ENCODE data around the gene NTRK1.

The NTRK1 gene

DNA sequence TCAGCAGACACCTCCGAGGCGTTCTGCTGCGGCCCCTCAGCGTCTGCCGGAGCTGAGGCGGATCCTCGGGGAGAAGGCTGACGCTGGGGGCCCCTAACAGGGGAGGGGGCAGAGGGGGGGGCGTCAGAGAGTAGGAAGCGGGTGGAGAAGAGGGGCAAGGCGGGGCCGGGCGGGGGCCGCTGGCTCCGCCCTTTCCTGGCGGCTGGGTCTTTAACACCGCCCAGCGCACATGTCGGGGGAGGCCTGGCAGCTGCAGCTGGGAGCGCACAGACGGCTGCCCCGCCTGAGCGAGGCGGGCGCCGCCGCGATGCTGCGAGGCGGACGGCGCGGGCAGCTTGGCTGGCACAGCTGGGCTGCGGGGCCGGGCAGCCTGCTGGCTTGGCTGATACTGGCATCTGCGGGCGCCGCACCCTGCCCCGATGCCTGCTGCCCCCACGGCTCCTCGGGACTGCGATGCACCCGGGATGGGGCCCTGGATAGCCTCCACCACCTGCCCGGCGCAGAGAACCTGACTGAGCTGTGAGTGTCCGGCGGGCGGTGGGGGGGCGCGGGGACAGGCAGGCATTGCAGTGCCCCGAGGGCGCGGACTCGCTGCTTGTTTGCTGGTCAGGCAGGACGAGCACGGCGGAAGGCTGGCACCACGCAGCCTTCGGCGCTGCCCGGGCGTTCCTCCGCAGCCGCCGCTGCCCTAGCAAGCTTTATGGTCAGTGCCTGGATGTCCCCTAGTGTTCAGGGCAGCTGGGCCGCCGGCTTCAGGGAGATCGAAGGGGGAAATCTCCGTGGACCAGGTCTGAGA is at the start of gene NTRK1:
Gene NTRK1, plus strand, starts transcription at position 238 of the 796 bp plus-strand sequence. Its CDS starts 70 bp downstream, at position 308.
- DNase-seq = peak; percentile 20

DNA sequence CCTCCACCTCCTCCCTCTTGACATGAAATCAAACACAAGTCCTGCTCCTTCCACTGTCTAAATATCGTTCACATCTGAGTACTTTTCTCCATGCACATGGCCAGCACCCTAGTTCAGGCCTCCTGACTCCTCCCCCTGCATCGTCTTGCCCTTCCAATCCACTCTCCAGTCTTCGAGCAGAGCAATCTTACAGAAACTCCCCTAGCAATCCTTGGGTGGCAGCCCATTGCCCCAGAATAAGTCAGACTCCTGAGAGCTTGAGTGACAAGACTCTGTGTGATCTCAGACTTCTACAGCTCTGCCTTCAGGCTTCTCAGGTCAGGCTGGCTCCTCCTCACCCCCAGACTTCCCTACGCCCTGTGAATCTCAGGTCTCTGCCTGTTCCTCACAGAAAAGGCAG is 49.5 kb upstream of the NTRK1 start:
- no peak for DNase-seq

DNA sequence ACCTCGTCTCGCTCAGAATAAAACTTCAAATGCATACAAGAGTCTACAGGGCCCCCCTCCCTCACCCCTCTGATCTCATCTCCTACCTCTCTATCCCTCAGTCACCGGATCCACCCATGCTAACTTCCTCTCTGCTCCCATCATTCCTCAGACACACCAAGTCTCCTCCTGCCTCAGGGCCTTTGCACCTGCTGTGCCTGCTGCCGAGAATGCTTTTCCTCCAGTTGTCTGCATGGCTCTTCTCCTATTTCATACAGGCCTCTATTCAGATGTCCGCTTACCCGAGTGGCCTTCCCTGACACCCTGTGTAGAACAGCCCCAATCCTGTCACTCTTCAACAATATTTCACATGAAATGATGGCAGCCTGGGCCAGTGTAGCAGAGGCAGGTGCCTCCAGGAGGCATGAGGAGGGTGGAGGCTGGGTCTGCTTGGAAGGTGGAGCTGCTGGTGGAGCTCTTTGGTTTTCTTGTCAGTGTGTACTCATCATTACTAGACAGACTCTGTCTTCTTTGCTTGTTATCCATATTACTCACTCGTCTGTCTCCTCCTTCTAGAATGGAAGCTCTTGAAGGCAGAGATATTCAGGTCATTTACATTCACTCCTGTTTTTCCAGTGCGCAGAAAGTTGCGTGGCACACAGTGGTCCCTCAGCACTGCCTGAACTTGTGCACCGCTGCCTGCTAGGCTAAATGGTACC is 48.2 kb upstream of the NTRK1 start:
- no peak for DNase-seq

DNA sequence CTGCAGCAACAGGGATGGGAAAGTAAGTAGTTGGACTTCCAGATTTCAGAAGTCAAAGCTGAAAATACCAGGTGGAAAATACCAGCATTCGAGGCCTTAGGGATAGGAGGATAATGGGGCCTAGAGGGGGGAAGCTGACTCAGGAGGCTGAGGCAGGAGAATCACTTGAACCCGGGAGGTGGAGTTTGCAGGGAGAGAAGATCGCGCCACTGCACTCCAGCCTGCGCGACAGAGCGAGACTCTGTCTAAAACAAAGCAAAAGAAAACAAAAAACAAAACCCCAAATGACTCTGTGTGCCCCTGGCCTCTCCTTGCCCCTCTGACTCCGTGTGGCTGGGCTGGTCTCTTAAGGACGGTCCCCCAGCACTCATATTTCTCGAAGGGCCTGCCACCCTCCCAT is 47.4 kb upstream of the NTRK1 start:
- DNase-seq = no peak

DNA sequence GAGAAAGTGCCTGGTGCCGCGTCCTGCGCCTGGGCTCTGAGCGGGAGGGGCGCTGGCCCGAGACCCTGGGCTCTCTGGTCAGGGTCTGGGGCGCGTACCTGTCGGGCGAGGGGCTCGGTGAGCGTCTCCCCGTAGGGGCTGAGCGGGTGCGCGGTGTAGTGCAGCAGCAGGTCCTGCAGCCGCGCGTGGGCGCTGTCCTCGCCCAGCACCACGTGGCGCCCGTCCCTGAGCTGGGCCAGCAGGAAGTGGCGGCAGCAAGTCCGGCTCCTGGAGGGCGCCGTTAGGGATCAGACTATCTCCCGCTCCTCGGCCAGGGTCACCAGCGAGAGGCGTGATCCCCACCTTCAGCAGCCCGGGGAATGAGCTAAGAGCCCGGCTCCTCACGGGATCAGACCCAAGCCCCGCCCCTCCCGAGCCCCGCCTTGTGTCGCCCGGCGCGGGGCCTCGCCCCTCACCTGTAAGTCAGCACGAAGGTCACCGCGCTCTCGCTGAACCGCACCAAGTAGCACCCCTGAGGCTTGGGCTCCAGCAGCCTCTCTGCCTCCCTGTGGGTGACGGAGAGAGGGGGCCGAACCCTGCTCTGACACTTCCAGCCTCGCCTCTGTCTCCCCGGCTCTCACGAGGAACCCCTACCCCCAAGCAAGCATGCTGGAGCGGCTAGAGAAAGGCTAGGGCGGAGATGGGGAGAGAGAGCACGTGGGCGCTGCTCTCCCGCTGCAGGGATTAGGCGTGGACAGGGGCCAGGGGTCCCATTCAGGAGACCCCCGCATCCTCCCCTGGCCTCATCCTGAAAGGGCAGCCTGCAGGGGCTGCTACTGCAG is 46.7 kb upstream of the NTRK1 start:
- peak; percentile 61 for DNase-seq

DNA sequence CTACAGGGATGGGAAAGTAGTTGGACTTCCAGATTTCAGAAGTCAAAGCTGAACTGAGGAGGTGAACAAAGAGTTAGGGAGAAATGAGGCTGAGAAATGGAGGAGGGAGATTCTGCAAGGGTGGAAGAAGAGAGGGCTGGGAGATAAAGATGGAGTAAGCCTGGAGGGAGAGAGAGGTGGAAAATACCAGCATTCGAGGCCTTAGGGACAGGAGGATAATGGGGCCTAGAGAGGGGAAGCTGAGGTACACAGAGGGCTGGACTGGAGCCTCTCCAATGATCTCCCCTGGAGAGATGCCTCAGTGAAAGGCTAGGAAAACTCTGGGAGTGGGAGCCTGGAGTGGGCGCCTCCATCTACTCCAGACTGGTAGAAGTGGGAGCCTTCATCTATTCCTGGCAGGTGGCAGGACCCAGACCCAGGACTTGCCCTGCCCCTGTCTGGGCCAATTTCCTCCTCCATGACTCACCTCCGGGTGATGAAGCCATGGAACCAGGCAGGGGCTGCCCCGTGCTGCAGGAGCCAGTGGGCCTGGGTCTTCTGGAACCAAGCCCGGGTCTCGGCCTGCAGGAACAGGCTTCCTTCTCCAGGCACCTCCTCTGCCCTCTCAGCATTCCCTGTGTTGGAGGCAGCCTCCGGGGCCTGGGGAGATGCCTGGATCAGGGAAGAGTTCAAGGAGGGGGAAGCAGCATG is 45.9 kb upstream of the NTRK1 start:
- DNase-seq = no peak

DNA sequence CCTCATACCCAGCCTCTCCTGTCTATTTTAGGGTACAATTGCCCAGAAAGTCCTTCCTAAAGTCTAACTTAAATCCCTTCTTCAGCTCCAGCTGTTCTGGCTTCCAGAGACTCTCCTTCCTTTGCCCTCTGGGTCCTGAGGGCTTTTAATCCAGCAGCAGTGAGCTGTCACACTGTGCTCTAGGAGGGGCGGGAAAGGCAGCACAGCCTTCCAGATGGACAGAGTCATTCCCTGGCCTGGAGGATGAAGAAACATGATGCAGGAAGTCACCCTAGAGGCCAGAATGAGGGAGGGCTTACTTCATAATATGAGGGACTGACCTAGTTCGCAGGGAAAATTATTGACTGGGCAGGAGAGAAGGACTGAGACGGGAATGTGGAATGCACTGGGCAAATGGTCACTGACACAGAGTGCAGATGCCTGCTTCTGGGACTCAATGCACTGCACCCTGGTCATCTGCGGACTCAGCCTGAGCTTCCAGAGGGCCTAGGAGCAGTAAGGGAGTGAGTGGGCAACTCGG is 45.3 kb upstream of the NTRK1 start:
- DNase-seq = no peak

DNA sequence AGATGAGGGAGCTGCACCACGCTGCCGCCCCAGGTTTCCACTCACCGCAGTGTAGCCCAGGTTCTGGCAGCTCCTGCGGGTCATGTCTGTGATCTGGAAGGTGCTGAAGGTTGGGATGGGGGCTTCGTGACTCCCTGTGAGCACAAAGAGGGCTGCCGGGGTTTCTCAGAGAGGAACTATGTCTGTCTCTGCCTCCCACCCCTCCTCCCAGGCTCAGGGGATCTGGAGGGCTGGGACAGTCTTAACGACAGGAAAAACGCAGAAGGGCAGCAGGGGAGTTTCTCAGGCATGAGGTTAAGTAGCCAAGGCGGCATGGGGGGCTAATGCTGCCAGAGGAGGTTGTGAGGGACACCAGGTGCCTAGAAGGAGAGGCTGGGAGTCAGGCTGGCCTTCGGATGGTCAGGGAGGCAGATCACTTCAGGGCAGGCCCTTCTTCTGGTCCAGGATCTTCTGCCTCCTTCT is 44.7 kb upstream of the NTRK1 start:
- DNase-seq = no peak

DNA sequence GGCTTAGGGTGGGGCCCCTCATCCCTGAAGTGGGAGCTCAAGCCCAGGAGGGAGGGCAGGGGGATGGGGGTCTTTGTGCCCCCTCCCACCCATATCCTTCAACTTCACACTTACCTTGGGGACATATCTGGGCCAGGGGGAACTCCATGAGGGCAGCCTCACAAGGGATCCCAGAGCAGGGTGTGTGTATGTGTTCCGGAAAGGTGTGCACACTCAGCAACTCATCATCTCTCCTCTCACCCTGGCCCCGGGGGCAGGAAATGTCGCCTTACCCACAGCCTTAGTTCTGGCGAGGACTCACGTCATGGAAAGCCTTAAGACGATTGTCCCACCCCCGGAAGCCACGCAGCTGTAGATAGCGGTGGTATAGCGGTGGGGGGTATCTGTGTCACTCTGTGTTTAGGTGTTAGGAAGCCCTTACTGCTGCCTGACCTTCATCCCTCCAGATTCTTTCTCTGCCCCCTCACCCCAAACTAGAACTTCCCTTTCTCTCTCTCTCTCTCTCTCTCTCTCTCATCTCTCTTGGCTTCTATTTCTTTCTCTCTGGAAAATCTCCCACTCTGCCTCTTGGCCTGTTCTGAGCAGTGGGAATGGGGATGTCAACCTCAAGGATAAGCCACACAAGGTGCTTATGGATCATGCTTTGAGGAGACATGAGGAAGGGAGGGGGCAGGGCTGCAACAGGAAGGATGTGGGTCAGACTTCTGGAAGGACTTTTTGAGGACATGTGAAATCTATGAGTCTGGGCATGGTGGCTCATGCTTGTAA is 43.9 kb upstream of the NTRK1 start, which contains the start of gene SH2D2A:
Gene SH2D2A, minus strand, starts transcription at position 288 of the 768 bp plus-strand sequence. Its CDS starts 140 bp downstream, at position 148.
- peak; percentile 35 for DNase-seq

DNA sequence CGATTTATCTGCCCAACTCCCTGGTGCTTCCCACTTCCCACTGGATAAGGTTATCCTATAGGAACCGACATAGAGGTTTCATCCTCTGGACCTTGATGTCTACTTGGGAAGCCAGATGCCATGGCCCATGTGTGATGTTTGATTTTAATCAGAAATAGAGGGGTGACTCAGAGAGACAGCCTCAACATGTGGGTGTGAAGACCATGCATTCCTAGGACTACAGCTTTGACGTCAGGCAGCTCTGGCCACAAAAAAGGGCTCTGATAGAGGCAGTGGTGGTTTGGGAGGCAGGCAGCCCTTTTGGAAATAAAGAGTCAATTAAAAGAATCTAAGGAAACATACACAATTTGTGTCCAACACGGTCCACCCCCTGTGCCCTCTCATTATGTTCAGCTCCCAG is 38.9 kb upstream of the NTRK1 start:
- DNase-seq = no peak

DNA sequence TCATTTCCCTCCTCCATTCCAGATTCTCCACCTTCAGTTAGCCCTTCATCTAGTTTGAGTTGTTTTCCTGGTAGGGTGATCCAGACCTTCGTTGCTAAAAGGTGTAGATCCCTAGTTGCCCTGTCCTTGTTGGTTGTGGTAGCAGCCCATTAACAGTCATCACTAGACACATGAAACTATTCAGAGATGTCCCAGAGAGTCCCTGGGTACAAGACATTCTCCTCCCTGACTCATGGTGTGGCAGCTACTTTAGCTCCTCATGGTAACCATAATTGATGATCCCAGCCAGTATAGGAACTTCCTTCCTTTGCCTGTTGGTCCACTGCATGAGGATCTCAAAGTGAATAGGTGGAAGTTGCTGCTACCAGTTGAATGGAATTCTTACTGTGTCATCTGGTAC is 38.0 kb upstream of the NTRK1 start:
- DNase-seq = no peak

DNA sequence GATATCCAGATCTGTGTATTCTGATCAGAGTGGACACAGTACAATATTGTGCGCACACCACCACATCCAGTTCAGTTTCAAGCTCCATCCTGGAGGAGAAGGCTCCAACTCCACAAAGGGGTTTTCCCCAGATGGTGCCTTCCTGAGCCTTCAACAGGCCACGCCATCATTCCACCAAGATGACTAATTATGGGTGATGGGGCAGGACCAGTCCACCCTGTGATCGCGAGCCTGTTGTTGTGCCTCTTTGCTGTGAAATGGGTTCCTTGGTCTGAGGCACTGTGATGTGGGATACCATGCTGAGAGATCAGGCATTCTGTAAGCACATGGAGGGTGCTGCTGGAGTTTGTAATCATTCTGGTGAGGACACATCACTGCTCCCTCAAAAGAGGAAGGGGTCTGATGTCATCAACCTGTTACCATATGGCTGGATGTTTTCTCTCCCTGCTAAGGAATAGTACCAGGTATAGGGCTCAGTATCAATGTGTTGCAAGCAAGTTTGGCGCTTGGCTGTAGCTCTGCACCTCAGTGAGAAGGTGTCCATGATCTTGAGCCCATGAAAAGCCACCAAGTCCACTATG is 37.4 kb upstream of the NTRK1 start:
- no peak for DNase-seq

DNA sequence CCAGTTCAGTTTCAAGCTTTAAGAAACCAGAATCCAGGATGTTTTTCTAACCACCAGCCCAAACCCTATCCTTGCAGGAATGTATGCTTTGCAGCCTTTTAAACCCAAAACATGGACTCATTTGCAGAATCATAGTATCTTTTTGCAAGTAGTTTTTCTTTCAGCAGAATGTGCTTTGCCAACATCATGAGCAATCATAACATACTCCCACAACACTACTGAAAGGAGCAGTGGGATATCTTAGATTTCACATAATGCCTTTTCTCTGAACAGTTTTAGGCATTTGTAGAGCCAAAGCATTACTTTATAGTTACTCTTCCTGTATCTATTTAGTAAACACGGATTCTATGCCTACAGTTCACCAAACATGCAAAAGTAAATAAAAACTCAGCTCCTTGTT is 34.0 kb upstream of the NTRK1 start:
- DNase-seq = no peak

DNA sequence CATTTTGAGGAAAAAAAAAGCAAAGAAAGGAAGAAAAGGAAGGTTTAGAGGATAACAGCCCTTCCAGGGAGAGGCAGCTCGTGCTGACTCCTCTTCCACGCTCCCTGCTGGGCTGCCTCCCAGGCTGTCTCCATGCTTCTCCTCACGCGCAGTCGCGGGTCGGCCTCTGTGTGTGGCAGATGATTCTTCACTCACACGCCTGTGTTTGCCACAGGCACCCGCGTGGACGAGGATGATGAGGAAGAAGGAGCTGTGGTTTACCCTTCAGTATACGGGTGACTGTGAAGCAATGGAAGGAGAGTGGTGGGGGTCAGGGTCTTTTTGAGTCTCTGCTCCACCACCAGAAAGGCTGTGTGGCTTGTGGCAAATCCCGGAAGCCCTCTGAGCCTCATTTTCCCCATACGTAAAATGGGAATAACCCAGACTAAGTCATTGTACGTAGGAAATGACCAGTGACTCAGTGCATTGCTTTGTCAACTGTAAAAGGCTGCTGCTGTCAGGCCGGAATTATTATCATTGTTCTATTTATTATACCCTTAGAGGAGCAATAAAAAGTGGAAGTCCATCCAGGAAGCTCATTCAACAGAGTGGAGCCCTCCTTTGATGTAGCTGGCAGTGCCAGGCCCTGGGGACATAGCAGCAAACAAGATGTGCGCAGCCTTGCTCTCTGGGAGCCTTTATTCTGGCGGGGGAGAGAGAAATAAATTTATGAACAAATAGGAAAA is 32.1 kb upstream of the NTRK1 start:
- DNase-seq = no peak

DNA sequence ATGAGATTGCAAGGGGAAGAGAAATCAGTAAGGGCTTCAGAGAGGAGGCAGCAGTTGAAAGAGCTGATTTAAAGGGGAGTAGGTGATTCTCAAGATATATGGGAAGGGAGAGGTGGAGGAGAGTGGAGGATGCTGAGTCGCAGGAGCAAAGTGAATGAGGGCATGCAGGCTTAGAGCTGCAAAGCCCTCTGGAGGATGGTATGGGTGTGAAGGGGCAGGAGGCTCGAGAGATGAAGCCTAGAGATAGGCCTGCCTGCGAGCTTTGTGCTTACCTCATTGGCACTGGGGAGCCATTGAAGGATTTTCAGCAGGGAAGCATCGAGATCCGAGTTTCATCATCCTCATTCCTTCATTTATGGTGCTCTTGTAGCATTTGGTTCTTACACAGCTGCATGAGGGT is 28.2 kb upstream of the NTRK1 start:
- DNase-seq = no peak

DNA sequence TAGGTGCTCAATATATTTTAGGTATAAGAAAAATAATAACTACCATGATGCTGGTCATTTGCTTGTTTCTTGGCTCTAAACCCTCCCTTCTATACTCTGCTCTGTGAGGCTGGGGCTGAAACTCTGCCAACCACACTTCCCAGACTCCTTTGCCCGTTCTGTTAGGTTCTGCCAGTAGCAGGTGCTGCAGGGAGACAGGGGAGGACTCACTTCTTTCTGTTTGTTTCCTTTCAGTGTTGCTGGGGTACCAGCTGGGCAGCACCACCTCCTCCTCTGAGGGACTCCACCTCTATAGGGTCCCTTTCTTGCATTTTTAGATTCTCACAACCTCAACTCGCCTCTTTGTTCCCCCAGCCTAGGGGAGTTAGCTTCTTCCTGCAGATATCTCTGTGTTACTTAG is 27.1 kb upstream of the NTRK1 start:
- DNase-seq = no peak

DNA sequence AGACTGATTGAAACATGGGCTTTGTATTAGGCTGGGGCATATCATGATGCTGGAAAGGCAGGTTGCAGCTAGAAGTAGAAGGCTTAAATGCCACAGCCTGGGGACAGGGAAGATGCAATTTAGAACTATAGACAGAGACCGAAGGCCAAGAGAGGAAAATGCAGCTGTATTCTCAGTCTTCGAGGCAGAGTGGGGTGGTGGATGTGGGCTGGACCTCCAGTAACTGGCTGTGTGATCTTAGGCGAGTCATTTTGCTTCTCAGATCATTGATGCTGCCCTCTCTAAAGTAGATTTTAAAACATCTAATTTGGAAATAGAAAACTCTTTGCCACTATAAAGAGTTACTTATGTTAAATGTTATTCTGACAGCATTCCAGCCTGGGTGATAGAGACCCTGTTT is 26.3 kb upstream of the NTRK1 start:
- no peak for DNase-seq

DNA sequence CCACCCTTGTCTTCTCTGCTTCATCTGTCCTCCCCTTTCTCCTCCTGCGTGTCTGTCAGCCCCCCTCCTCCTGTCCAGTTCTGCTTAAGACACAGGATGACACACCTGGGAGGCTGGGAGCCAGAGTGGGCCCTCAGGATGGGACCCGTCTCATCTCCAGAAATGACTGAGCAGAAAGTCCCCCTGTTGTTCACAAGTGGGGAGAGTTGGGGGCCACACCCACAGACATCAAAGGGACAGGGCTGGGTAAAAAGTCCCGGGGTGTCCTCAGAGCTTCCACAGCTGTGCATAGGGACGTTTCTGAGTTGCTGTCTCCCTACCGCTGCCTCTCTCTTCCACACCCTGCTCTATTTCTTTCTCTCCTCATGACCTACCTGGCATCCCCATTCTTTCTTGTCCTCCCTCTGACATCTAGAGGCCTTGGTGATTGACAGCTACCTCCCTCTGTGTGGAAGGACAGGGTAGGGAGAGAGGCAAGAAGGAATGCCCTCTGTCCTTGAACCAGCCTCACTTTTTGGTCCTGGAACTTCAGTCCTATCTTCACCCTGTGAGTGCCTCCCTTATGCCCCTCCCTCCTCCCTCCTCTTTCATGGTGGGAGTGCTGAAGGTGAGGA is 24.5 kb upstream of the NTRK1 start:
- DNase-seq = no peak

DNA sequence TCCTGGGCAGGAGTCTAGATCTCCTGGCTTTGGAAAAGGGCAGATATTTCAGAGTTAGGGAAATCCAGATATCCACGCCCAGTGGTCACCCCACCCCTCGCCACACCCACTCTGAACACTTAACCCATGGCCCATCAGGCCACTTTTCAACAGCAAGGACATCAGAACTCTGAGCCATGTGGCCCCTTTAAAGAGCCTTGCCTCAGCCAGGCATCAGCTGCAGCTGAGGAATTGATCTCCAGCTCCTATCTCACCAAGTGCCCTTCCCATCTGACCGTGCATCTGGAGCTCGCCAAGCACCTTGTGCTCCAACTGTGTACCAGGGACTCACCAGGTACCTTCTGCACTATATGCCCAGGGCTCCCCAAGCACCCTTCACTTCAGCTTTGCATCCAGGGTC is 23.8 kb upstream of the NTRK1 start:
- no peak for DNase-seq

DNA sequence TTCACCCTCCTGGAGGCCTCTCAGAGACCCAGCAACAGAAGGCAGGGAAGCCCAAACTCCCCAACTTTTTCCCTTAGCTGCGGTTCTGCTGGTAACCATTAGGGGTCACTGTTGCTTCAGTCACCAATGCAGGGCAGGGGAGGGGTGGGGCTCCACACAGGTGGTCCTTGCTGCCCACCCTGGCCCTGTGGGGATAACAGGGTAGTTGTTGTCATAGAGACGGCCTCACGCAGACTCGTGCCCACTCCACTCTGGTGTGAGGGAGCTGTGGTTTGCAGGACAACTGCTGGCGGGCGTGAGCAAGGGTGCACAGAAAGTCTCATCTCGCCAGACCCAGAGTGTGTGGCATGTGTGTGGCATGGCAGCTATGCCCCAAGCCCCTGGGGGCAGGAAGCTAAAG is 21.7 kb upstream of the NTRK1 start:
- peak; percentile 30 for DNase-seq

Data from suppressor macrophage treated with lipopolysaccharide for 4 hours (primary cell).